B cell (primary cell): ENCODE results near the gene APIP. TPM values are rescaled to one million over a fixed set of nuclear protein-coding genes. Genes with fewer than 3 reads are reported as not detected.

Source experiments
- ATAC-seq: fragments of 200-7000 bp; cut with Tn5 transposase; one replicate; pipeline ENCODE4 v1.10.0; 2021; ENCODE audit warnings: low read depth, mild to moderate bottlenecking, moderate number of reproducible peaks, moderate library complexity
- CTCF ChIA-PET: fragments of 350-600 bp; sonication (Branson Sonifier 250); formaldehyde crosslinking; loops from one replicate; lab custom pipeline; 2021; ENCODE audit warnings: antibody characterized with exemption, inconsistent platforms; lab: Charles Lee
- POLR2A ChIA-PET: fragments of 350-600 bp; sonication (Branson Sonifier 250); formaldehyde crosslinking; loops from one replicate; lab custom pipeline; 2021; ENCODE audit warnings: antibody characterized with exemption; lab: Charles Lee
- DNase-seq: peaks from one replicate; pipeline ENCODE4 v3.0.0; 2013
- H2AFZ ChIP-seq: 2 replicates; pipeline ENCODE4 v1.6.1; 2012; ENCODE audit warnings: mild to moderate bottlenecking, low read depth, low read length; ENCODE audit not compliant: insufficient read depth, poor library complexity, severe bottlenecking
- H3K27ac ChIP-seq, 2 donors: 1 replicate in 1 of 2; 2 replicates in 1 of 2; pipeline ENCODE4 v1.5.1; 2012 to 2013; ENCODE audit warnings: low read length in 2 of 2, mild to moderate bottlenecking in 2 of 2, moderate library complexity in 1 of 2
- H3K27me3 ChIP-seq, 4 experiments: fragments of 200-600 bp in 1 of 4; sonication (generic) in 1 of 4; replicated peaks in 1 of 4; 1 replicate in 2 of 4; 2 replicates in 2 of 4; pipeline versions ENCODE4 v1.6.1 to v1.7.0; 2013 to 2016; ENCODE audit warnings: low read length in 3 of 4, mild to moderate bottlenecking in 2 of 4, mixed read lengths in 1 of 4, moderate library complexity in 1 of 4; ENCODE audit not compliant: insufficient read depth in 4 of 4, control insufficient read depth in 3 of 4; ENCODE audit errors: control extremely low read depth in 1 of 4
- H3K36me3 ChIP-seq, 2 experiments: replicated peaks in 1 of 2; 1 replicate in 1 of 2; 2 replicates in 1 of 2; pipeline versions ENCODE4 v1.6.1 to v1.7.1; 2013; ENCODE audit warnings: low read length in 1 of 2; ENCODE audit not compliant: insufficient read depth in 2 of 2, control insufficient read depth in 1 of 2; ENCODE audit errors: control extremely low read depth in 1 of 2, extremely low read depth in 1 of 2
- H3K4me1 ChIP-seq, 2 donors: fragments of 200-600 bp in 1 of 2; sonication (generic) in 1 of 2; 1 replicate in 1 of 2; 2 replicates in 1 of 2; pipeline versions ENCODE4 v1.5.1 to v1.6.1; 2013 to 2017; ENCODE audit warnings: low read length in 2 of 2; ENCODE audit not compliant: control insufficient read depth in 2 of 2, insufficient read depth in 2 of 2
- H3K4me2 ChIP-seq: replicated peaks from 2 replicates; pipeline ENCODE3; 2012; ENCODE audit warnings: mild to moderate bottlenecking, low read depth, low read length; ENCODE audit not compliant: poor library complexity, severe bottlenecking
- H3K4me3 ChIP-seq, 5 experiments: fragments of 200-600 bp in 1 of 5; sonication (generic) in 1 of 5; 1 replicate in 3 of 5; 2 replicates in 2 of 5; pipeline versions ENCODE4 v1.5.1 to v1.7.0; 2011 to 2016; ENCODE audit warnings: low read length in 4 of 5, mild to moderate bottlenecking in 4 of 5, low read depth in 2 of 5, control low read depth in 1 of 5, moderate library complexity in 1 of 5; ENCODE audit not compliant: insufficient read depth in 1 of 5; ENCODE audit errors: control extremely low read depth in 1 of 5, extremely low read depth in 1 of 5
- H3K79me2 ChIP-seq: fragments of 200-600 bp; sonication (generic); one replicate; pipeline ENCODE4 v1.6.0; 2016; ENCODE audit warnings: low read length; ENCODE audit not compliant: control insufficient read depth, insufficient read depth
- H3K9ac ChIP-seq: fragments of 200-600 bp; sonication (generic); 2 replicates; pipeline ENCODE4 v1.6.1; 2017; ENCODE audit warnings: mild to moderate bottlenecking, low read length, moderate library complexity
- H3K9me3 ChIP-seq, 3 donors: one replicate each; pipeline versions ENCODE4 v1.6.1 to v1.7.1; 2013; ENCODE audit warnings: low read length in 2 of 3; ENCODE audit not compliant: control insufficient read depth in 2 of 3, insufficient read depth in 1 of 3; ENCODE audit errors: control extremely low read depth in 1 of 3
- H4K20me1 ChIP-seq: 2 replicates; pipeline ENCODE4 v1.6.0; 2012; ENCODE audit warnings: mild to moderate bottlenecking, low read length; ENCODE audit not compliant: insufficient read depth, control insufficient read depth, poor library complexity, severe bottlenecking
- H3K27ac Mint-ChIP-seq: one replicate; pipeline ENCODE4 v1.8.0; 2021; ENCODE audit warnings: mixed read lengths
- H3K27me3 Mint-ChIP-seq: one replicate; pipeline ENCODE4 v1.8.0; 2021; ENCODE audit warnings: mixed read lengths
- H3K4me1 Mint-ChIP-seq: one replicate; pipeline ENCODE4 v1.8.0; 2021; ENCODE audit warnings: mixed read lengths
- H3K4me3 Mint-ChIP-seq: one replicate; pipeline ENCODE4 v1.8.0; 2021; ENCODE audit warnings: mixed read lengths
- H3K9me3 Mint-ChIP-seq: one replicate; pipeline ENCODE4 v1.8.0; 2022; ENCODE audit warnings: mixed read lengths; ENCODE audit not compliant: insufficient read depth
- EZH2 ChIP-seq: IDR thresholded peaks from 2 replicates; pipeline ENCODE4 v1.6.1; 2012; ENCODE audit warnings: borderline replicate concordance, low read depth, mild to moderate bottlenecking, moderate library complexity, low read length; ENCODE audit not compliant: insufficient read depth, poor library complexity, severe bottlenecking
- WGBS: methylation state at CpG from one replicate; pipeline ENCODE4 v1.1.5; 2013; ENCODE audit warnings: missing lambda C conversion rate; ENCODE audit not compliant: insufficient coverage; 5-methylcytosine and 5-hydroxymethylcytosine counted together
- intact Hi-C: fragments of 100-400 bp; cut with micrococcal nuclease; formaldehyde crosslinking; loops from one replicate; pipeline ENCODE4 v1.10.0; 2022
- polyA plus RNA-seq: library from polyadenylated mRNA; depleted of rRNA; stranded (reverse); fragments of >200 nt; gene quantifications from 2 replicates; pipeline ENCODE4 v1.2.3, GENCODE V29; 2012
- total RNA-seq, 2 donors: library from RNA; stranded (reverse); fragments of 120-200 nt in 1 of 2; gene quantifications; 1 replicate in 1 of 2; 2 replicates in 1 of 2; pipeline versions ENCODE4 v1.2.3 to v1.2.4, GENCODE V29; 2013 to 2022
- TF ChIP-seq, protein P1 (sequence below): fragments of 200-600 bp; IDR thresholded peaks from one replicate; pipeline ENCODE4 v1.8.0; 2022; ENCODE audit warnings: antibody characterized with exemption, mild to moderate bottlenecking

Gene APIP
- total and polyA plus RNA-seq, 2 donors (not counting 1 experiment from before 2014, with no cell fraction given), result 6.1 to 19.4 TPM

DNA sequence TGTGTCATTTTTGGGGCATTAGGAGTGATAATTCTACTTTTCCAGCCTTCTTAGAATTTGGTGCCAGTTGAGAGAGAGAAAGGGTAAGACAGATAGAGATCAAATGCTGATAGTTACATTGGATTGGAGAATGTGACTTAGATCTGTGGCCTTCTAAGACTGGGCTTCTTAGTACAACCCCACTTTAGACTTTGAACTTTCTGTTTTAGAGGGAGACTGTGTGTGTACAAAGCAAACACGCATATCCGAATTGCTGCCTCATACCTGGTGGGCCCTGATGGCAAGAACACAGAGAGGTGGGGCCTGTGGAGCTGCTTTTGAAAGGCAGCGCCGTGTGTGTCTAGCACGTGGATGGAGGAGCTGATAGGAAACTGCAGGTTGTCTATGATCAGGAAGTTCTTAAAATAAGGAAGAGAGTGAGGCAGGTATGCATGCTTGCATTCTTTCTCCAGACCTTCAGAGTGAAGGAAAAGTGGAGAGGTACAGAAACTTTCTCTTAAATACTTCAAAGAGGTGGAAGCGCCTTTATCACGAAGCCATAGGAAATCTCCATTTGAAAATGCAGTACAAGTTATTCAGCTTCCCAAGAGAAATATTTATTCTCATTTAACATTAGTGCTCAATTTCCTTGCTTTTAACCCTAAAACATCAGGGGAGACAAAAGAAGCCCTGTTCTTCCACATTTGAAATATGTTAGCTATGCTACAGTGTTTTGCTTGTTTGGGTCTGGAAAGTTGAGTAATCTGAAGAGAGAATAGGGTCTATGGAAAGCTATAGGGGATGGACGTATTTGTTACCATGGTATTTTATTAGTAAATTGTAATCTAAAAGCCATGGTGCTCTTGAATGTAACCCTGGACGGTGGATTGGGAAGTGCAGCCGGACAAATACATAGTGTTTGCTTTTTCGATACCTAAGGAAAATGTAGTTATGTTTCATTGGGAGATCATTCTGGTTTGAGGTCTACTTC is 13.9 kb upstream of the APIP start:
- peaks cover 0 to 17% of the 10 kb centered on the region in 2 experiments for H3K36me3 ChIP-seq
- peaks cover 63% of the 10 kb centered on the region for H3K79me2 ChIP-seq
- DNase-seq (no peak), ATAC-seq (no peak)
- Mint-ChIP-seq H3K9me3 (no peaks in the 10 kb centered on the region), H3K4me1 (peaks cover 8% of the 10 kb centered on the region), H3K27ac (no peak overlapping the region), H3K27me3 (no peaks in the 10 kb centered on the region), H3K4me3 (no peak overlapping the region)
- H3K27me3 ChIP-seq, result no peaks in the 10 kb centered on the region
- no peaks in the 10 kb centered on the region for H3K4me1 ChIP-seq
- CTCF ChIA-PET, result interaction anchor here (1.2 to 10.1 kb wide), 3 partner anchors 12 to 460 kb away, joined by 4 to 248 read pairs (median 7); no protein-coding TSS in a partner anchor
- no peaks in the 10 kb centered on the region for H3K9me3 ChIP-seq
- no peak overlapping the region for H3K27ac ChIP-seq
- H3K4me2 ChIP-seq, result no peak overlapping the region
- no peak overlapping the region for H3K4me3 ChIP-seq
- POLR2A ChIA-PET, result no interaction called here
- 93% methylated on average over 9 of the region's 11 CpGs for WGBS
- no peak overlapping the region for H3K9ac ChIP-seq
- TF ChIP-seq EZH2, result no peak
- TF ChIP-seq, protein P1, sequence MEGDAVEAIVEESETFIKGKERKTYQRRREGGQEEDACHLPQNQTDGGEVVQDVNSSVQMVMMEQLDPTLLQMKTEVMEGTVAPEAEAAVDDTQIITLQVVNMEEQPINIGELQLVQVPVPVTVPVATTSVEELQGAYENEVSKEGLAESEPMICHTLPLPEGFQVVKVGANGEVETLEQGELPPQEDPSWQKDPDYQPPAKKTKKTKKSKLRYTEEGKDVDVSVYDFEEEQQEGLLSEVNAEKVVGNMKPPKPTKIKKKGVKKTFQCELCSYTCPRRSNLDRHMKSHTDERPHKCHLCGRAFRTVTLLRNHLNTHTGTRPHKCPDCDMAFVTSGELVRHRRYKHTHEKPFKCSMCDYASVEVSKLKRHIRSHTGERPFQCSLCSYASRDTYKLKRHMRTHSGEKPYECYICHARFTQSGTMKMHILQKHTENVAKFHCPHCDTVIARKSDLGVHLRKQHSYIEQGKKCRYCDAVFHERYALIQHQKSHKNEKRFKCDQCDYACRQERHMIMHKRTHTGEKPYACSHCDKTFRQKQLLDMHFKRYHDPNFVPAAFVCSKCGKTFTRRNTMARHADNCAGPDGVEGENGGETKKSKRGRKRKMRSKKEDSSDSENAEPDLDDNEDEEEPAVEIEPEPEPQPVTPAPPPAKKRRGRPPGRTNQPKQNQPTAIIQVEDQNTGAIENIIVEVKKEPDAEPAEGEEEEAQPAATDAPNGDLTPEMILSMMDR, result no peak
- intact Hi-C loops, result loop anchor here (5.0 kb wide), 2 partner anchors 67 to 482 kb away; no protein-coding TSS in a partner anchor
- H2AFZ ChIP-seq, result no peak overlapping the region
- H4K20me1 ChIP-seq, result peaks cover 35% of the 10 kb centered on the region
